SK-N-SH treated with all-trans-retinoic acid at 6 μM for 48 hours (cell line): ENCODE results near the gene GTF2F1.

ENCODE experiments used
- ATAC-seq: fragments of 200-7000 bp; cut with Tn5 transposase; 3 replicates; pipeline ENCODE4 v1.9.1; 2020; ENCODE audit warnings: mild to moderate bottlenecking, moderate library complexity
- ARNTL ChIP-seq: fragments of 450-650 bp; formaldehyde crosslinking; IDR thresholded peaks from 2 replicates; pipeline ENCODE4 v1.5.0; 2020; ENCODE audit warnings: low read depth, mild to moderate bottlenecking, moderate library complexity, borderline replicate concordance
- BACH2 ChIP-seq: fragments of 250-450 bp; sonication (Bioruptor Pico); IDR thresholded peaks from 2 replicates; pipeline ENCODE4 v1.9.0; 2021; ENCODE audit warnings: mild to moderate bottlenecking, borderline replicate concordance
- ESRRG ChIP-seq: fragments of 250-450 bp; sonication (Bioruptor Pico); IDR thresholded peaks from 2 replicates; pipeline ENCODE4 v1.6.1; 2021; ENCODE audit warnings: mild to moderate bottlenecking
- RARB ChIP-seq: fragments of 250-450 bp; sonication (Bioruptor Pico); IDR thresholded peaks from 2 replicates; pipeline ENCODE4 v1.8.0; 2021; ENCODE audit warnings: mild to moderate bottlenecking, moderate library complexity
- SNAI2 ChIP-seq: fragments of 250-450 bp; sonication (Bioruptor Pico); IDR thresholded peaks from 2 replicates; pipeline ENCODE4 v1.5.0; 2020; ENCODE audit warnings: mild to moderate bottlenecking, moderate library complexity
- TOX ChIP-seq: fragments of 250-450 bp; sonication (Bioruptor Pico); IDR thresholded peaks from 2 replicates; pipeline ENCODE4 v1.8.0; 2021; ENCODE audit warnings: mild to moderate bottlenecking, moderate library complexity, borderline replicate concordance
- ZC3H10 ChIP-seq: fragments of 250-450 bp; sonication (Bioruptor Pico); IDR thresholded peaks from 2 replicates; pipeline ENCODE4 v1.5.1; 2021; ENCODE audit warnings: mild to moderate bottlenecking, moderate library complexity
- ZNF565 ChIP-seq: fragments of 450-650 bp; formaldehyde crosslinking; conservative IDR thresholded peaks from 2 replicates; pipeline ENCODE4 v1.5.0; 2020; ENCODE audit warnings: low read depth, mild to moderate bottlenecking, moderate library complexity
- ZNF70 ChIP-seq: fragments of 450-650 bp; formaldehyde crosslinking; IDR thresholded peaks from 2 replicates; pipeline ENCODE4 v1.5.0; 2020; ENCODE audit warnings: mild to moderate bottlenecking, moderate library complexity
- ZNF8 ChIP-seq: fragments of 450-650 bp; formaldehyde crosslinking; IDR thresholded peaks from 2 replicates; pipeline ENCODE4 v1.5.0; 2020; ENCODE audit warnings: mild to moderate bottlenecking, moderate library complexity
- TF ChIP-seq, protein P1 (sequence below): fragments of 250-450 bp; sonication (Bioruptor Pico); IDR thresholded peaks from 2 replicates; pipeline ENCODE4 v1.8.0; 2021; ENCODE audit warnings: low read depth, mild to moderate bottlenecking, moderate library complexity, borderline replicate concordance
- TF ChIP-seq, protein P2 (sequence below): fragments of 250-450 bp; sonication (Bioruptor Pico); IDR thresholded peaks from 2 replicates; pipeline ENCODE4 v1.5.1; 2020; ENCODE audit warnings: low read depth, mild to moderate bottlenecking, moderate library complexity
- TF ChIP-seq, protein P3 (sequence below): fragments of 250-450 bp; sonication (Bioruptor Pico); IDR thresholded peaks from 2 replicates; pipeline ENCODE4 v1.5.0; 2020; ENCODE audit warnings: mild to moderate bottlenecking, moderate library complexity
- TF ChIP-seq, protein P4 (sequence below): fragments of 250-450 bp; sonication (Bioruptor Pico); IDR thresholded peaks from 2 replicates; pipeline ENCODE4 v1.8.0; 2020; ENCODE audit warnings: mild to moderate bottlenecking, moderate library complexity, borderline replicate concordance

Gene GTF2F1

DNA sequence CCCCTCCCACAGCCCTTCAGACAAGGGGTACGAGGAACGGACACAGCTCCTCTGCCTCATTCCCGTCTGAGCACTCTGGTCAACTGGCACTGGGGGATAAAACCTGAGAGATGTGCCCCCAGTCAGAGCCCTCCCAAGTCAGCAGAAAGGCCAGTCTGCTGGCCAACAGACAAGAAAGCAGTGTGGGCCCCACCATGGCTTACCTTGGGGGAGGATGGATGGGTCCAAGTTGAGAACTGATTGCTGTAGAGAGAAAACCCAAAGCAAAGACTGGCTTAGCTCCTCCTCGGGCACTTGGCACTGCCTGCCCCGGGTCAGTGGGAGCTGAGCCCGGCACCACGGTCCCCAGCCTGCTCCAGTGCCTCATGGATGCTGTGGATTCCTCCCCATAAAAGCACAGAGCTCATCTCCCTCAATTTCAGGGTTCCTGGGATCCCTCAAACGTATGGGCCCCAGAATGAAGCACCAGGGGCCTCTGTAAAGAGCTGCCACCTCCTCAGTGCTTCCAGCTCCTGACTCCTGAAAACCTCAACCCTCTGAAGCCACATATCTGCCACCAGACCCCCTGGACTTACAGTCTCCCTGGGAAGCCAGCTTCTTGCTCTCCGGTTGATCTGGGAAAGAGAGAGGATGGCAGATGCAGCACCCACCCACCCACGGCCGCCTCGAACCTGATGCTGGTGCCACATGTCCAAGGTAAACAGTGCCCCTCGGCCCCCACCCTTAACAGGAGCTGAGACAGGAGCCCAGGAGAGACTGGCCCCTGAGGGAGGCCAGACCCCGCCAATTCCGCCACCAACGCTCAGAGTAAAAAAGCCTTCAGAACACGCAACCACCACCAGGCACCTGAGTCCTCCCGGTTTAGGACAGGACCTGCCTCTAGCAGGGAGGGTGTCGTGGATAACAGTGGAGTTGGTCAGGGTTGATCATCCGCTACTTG lies 28.4 kb upstream of the GTF2F1 start:
- no peak for ATAC-seq

DNA sequence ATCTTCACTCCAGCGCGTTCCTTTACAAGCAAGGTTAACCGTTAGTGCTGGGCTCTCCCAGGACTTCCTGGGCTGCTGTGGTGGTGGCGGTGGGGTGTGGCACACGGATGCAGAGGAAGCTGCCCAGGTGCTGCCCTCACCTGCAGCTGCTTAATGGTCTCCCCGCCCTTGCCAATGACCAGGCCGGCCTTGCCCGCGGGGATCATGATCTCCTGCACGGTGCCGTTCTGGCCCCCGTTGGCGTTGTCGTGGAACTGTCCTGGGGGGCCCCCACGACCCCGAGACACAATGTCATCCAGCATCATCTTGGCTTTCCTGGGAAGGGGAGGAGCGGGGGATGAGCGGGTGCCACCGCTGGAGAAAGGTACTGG lies 25.6 kb upstream of the GTF2F1 start:
- TF ChIP-seq BACH2 (CRISPR knock-in tag) = no peak
- TF ChIP-seq, protein P1, sequence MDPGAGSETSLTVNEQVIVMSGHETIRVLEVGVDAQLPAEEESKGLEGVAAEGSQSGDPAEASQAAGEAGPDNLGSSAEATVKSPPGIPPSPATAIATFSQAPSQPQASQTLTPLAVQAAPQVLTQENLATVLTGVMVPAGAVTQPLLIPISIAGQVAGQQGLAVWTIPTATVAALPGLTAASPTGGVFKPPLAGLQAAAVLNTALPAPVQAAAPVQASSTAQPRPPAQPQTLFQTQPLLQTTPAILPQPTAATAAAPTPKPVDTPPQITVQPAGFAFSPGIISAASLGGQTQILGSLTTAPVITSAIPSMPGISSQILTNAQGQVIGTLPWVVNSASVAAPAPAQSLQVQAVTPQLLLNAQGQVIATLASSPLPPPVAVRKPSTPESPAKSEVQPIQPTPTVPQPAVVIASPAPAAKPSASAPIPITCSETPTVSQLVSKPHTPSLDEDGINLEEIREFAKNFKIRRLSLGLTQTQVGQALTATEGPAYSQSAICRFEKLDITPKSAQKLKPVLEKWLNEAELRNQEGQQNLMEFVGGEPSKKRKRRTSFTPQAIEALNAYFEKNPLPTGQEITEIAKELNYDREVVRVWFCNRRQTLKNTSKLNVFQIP = no peak
- TF ChIP-seq, all 23 proteins: peak for 0
- no peak for ATAC-seq

More for the DNA sequence above, 28.4 kb upstream of the GTF2F1 start:
- TF ChIP-seq, protein P2, sequence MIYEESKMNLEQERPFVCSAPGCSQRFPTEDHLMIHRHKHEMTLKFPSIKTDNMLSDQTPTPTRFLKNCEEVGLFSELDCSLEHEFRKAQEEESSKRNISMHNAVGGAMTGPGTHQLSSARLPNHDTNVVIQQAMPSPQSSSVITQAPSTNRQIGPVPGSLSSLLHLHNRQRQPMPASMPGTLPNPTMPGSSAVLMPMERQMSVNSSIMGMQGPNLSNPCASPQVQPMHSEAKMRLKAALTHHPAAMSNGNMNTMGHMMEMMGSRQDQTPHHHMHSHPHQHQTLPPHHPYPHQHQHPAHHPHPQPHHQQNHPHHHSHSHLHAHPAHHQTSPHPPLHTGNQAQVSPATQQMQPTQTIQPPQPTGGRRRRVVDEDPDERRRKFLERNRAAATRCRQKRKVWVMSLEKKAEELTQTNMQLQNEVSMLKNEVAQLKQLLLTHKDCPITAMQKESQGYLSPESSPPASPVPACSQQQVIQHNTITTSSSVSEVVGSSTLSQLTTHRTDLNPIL (CRISPR knock-in tag) = no peak
- no peak for TF ChIP-seq ZNF565 (CRISPR knock-in tag)
- TF ChIP-seq, protein P1 = no peak
- TF ChIP-seq, all 23 proteins: peak for 0

DNA sequence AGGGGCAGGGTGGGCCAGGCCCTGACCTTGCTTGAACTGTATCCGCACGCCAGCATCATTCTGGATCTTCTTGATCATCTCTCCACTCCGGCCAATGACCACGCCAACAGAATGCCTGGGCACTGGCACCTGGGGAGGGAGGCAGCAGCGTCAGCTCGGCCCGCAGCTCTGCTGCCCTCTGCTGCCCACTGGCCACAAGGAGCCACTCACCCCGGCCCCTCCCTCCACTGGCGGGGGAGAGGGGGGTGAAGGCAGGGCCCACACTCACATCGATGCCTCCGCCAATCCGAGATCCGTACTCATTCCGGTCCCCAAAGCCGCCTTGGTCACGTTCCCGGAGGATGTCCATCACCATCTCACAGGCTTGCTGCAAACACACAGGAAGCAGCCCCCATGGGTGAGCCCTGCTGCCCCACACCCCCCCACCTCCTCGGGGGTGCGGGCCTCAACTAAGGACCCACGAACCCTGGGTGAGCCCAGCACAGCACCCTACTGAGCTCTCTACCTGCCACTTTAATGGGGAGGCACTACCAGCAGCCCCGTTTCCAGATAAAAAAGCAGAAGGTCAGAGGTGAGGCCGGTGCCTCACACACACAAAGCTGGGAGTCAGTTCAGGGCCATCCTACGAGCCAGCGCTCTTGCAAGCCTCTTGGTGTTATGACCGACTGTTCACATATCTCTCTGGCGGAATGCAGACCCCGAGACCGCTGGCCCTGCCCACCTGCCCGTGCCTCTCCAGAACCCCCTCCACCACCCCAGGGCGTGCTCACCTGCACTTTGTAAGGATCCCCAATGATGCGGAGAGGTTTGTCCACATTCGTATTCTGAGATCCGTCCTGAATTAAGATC lies 25.0 kb upstream of the GTF2F1 start:
- no peak for TF ChIP-seq ZNF565 (CRISPR knock-in tag)
- no peak for TF ChIP-seq ZNF8 (CRISPR knock-in tag)
- TF ChIP-seq SNAI2 = no peak
- TF ChIP-seq ZNF70 (CRISPR knock-in tag) = no peak
- no peak for TF ChIP-seq ESRRG (CRISPR knock-in tag)
- no peak for TF ChIP-seq ZC3H10 (CRISPR knock-in tag)
- no peak for TF ChIP-seq RARB (CRISPR knock-in tag)
- TF ChIP-seq ARNTL (CRISPR knock-in tag) = no peak
- TF ChIP-seq, all 23 proteins: peak for 0

DNA sequence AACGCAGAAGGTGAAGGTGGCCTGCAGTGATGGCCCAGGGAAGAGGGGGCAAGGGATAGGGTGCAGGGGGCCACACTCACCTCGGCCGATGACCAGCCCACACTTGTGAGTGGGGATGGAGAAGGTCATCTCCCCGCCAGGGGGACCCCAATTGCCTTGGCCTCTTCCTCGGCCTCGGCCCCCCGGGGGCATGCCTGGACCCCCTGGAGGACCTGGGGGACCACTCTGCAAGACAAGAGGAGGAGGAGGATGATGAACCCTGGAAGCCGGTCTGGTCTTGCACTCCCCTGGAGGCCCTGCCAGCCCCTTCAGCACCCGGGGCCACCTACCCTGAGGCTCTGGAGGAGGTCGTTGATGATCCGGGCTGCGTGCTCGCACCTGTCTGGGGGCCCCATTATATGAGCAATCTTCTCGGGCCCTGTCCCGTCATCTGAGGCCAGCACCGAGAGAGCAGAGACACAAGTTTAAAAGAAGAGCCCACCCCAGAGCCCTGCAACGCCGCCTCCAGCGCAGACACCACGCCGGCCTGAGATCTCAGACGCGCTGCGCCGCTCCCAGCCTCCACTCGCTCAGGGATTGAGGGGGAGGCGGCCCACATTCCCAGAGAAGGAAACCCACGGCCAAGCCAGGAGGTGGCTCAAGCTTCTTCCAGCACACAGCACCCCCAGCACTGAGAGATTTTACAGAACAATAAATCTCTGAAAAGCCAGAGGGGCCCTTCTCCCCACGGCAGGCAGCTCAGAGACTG lies 23.9 kb upstream of the GTF2F1 start:
- TF ChIP-seq RARB (CRISPR knock-in tag) (no peak), TOX (CRISPR knock-in tag) (no peak)
- TF ChIP-seq, protein P3, sequence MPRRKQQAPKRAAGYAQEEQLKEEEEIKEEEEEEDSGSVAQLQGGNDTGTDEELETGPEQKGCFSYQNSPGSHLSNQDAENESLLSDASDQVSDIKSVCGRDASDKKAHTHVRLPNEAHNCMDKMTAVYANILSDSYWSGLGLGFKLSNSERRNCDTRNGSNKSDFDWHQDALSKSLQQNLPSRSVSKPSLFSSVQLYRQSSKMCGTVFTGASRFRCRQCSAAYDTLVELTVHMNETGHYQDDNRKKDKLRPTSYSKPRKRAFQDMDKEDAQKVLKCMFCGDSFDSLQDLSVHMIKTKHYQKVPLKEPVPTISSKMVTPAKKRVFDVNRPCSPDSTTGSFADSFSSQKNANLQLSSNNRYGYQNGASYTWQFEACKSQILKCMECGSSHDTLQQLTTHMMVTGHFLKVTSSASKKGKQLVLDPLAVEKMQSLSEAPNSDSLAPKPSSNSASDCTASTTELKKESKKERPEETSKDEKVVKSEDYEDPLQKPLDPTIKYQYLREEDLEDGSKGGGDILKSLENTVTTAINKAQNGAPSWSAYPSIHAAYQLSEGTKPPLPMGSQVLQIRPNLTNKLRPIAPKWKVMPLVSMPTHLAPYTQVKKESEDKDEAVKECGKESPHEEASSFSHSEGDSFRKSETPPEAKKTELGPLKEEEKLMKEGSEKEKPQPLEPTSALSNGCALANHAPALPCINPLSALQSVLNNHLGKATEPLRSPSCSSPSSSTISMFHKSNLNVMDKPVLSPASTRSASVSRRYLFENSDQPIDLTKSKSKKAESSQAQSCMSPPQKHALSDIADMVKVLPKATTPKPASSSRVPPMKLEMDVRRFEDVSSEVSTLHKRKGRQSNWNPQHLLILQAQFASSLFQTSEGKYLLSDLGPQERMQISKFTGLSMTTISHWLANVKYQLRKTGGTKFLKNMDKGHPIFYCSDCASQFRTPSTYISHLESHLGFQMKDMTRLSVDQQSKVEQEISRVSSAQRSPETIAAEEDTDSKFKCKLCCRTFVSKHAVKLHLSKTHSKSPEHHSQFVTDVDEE (CRISPR knock-in tag) = no peak
- TF ChIP-seq, protein P4, sequence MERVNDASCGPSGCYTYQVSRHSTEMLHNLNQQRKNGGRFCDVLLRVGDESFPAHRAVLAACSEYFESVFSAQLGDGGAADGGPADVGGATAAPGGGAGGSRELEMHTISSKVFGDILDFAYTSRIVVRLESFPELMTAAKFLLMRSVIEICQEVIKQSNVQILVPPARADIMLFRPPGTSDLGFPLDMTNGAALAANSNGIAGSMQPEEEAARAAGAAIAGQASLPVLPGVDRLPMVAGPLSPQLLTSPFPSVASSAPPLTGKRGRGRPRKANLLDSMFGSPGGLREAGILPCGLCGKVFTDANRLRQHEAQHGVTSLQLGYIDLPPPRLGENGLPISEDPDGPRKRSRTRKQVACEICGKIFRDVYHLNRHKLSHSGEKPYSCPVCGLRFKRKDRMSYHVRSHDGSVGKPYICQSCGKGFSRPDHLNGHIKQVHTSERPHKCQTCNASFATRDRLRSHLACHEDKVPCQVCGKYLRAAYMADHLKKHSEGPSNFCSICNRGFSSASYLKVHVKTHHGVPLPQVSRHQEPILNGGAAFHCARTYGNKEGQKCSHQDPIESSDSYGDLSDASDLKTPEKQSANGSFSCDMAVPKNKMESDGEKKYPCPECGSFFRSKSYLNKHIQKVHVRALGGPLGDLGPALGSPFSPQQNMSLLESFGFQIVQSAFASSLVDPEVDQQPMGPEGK (CRISPR knock-in tag) = no peak
- ATAC-seq = no peak

More for the DNA sequence above, 25.0 kb upstream of the GTF2F1 start:
- peak; percentile 79 for ATAC-seq
